Brain microvascular endothelial cell (primary cell): ENCODE results near the gene RRAGC.

Experiments
- DNase-seq: peaks from one replicate; pipeline ENCODE4 v3.0.0-alpha.2; 2020
- H3K27ac ChIP-seq: fragments of 250-450 bp; sonication (Bioruptor Pico); 2 replicates; pipeline ENCODE4 v1.5.1; 2020; ENCODE audit warnings: mild to moderate bottlenecking, moderate library complexity
- H3K27me3 ChIP-seq: fragments of 250-450 bp; sonication (Bioruptor Pico); replicated peaks from 2 replicates; pipeline ENCODE4 v1.5.1; 2020; ENCODE audit warnings: mild to moderate bottlenecking
- H3K36me3 ChIP-seq: fragments of 250-450 bp; sonication (Bioruptor Pico); replicated peaks from 2 replicates; pipeline ENCODE4 v1.5.1; 2020; ENCODE audit warnings: mild to moderate bottlenecking
- H3K4me3 ChIP-seq: 2 replicates; pipeline ENCODE4 v1.5.1; 2011; ENCODE audit warnings: low read depth, mild to moderate bottlenecking, control low read depth, low read length, moderate library complexity
- in situ Hi-C: cut with HindIII; loops from 2 replicates; pipeline ENCODE4 v1.10.0; 2017; ENCODE audit warnings: low sequenced_read_pairs, low pct_ligation_motif_present
- TF ChIP-seq, protein P1 (sequence below): IDR thresholded peaks from 2 replicates; pipeline ENCODE4 v1.5.1; 2011; ENCODE audit warnings: low read depth, mild to moderate bottlenecking, moderate library complexity, low read length, control low read depth, inconsistent platforms; ENCODE audit errors: missing control alignments

Gene RRAGC

GRCh38 chr1:38881487-38881886, 21.9 kb upstream of the RRAGC start, which contains the start of gene GJA9:
Gene GJA9 (minus strand): TSS chr1:38881587. CDS start chr1:38876098, 5,489 bp downstream.
- in situ Hi-C loops, result no loop called here
- H3K27me3 ChIP-seq, result no peaks in the 10 kb centered on the region

GRCh38 chr1:38875811-38876210, 16.2 kb upstream of the RRAGC start:
- H3K4me3 ChIP-seq, result no peak overlapping the region
- in situ Hi-C loops, result no loop called here
- DNase-seq, result no peak
- no peak overlapping the region for H3K27ac ChIP-seq
- H3K36me3 ChIP-seq, result no peaks in the 10 kb centered on the region
- no peaks in the 10 kb centered on the region for H3K27me3 ChIP-seq
- TF ChIP-seq, protein P1, sequence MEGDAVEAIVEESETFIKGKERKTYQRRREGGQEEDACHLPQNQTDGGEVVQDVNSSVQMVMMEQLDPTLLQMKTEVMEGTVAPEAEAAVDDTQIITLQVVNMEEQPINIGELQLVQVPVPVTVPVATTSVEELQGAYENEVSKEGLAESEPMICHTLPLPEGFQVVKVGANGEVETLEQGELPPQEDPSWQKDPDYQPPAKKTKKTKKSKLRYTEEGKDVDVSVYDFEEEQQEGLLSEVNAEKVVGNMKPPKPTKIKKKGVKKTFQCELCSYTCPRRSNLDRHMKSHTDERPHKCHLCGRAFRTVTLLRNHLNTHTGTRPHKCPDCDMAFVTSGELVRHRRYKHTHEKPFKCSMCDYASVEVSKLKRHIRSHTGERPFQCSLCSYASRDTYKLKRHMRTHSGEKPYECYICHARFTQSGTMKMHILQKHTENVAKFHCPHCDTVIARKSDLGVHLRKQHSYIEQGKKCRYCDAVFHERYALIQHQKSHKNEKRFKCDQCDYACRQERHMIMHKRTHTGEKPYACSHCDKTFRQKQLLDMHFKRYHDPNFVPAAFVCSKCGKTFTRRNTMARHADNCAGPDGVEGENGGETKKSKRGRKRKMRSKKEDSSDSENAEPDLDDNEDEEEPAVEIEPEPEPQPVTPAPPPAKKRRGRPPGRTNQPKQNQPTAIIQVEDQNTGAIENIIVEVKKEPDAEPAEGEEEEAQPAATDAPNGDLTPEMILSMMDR, result no peak

More at GRCh38 chr1:38881487-38881886, 21.9 kb upstream of the RRAGC start, which contains the start of gene GJA9:
- Histone ChIP-seq H3K27ac (no peak within 1 kb of the TSS), H3K4me3 (no peak within 1 kb of the TSS), H3K36me3 (no peaks in the 10 kb centered on the region)
- DNase-seq, result no peak
- TF ChIP-seq, protein P1, result no peak

GRCh38 chr1:38873027-38873969, 13.7 kb upstream of the RRAGC start, which contains the start of gene MYCBP:
Gene MYCBP (minus strand): TSS chr1:38873348. CDS start chr1:38873305, 43 bp downstream.
- Histone ChIP-seq H3K36me3 (no peaks in the 10 kb centered on the region), H3K4me3 (peak within 1 kb of the TSS; percentile 89), H3K27ac (peak within 1 kb of the TSS; percentile 4), H3K27me3 (no peaks in the 10 kb centered on the region)
- TF ChIP-seq, protein P1, result peak; percentile 16
- in situ Hi-C loops, result no loop called here
- DNase-seq, result peak; percentile 94

- Histone ChIP-seq H3K4me3 (peak overlapping the region; percentile 89), H3K36me3 (no peaks in the 10 kb centered on the region)
- DNase-seq, result no peak
These were observed 12.9 kb upstream of the RRAGC start for GRCh38 chr1:38872401-38873026.

GRCh38 chr1:38870996-38871395, 11.4 kb upstream of the RRAGC start:
- TF ChIP-seq, protein P1, result no peak
- Histone ChIP-seq H3K27me3 (no peaks in the 10 kb centered on the region), H3K4me3 (no peak overlapping the region), H3K27ac (no peak overlapping the region), H3K36me3 (peaks cover 2% of the 10 kb centered on the region)
- in situ Hi-C loops, result no loop called here
- DNase-seq, result no peak

More at GRCh38 chr1:38872401-38873026, 12.9 kb upstream of the RRAGC start:
- in situ Hi-C loops, result no loop called here
- TF ChIP-seq, protein P1, result no peak
- H3K27me3 ChIP-seq, result no peaks in the 10 kb centered on the region
- H3K27ac ChIP-seq, result no peak overlapping the region
